HG03439 (cell line): ENCODE results near the gene SAP30.

Experiments
- ATAC-seq: cut with Tn5 transposase; IDR thresholded peaks from one replicate; pipeline ENCODE4 v1.9.1; 2021; ENCODE audit warnings: mild to moderate bottlenecking, moderate library complexity; ENCODE audit not compliant: unreplicated experiment

SAP30 gene

GRCh38 chr4:173411106-173411693, 40.4 kb downstream of the SAP30 start:
- no peak for ATAC-seq

- ATAC-seq, result no peak
Measured at GRCh38 chr4:173413036-173413435, 42.3 kb downstream of the SAP30 start.

GRCh38 chr4:173414456-173414855, 43.7 kb downstream of the SAP30 start:
- no peak for ATAC-seq

- ATAC-seq, result no peak
Measured at GRCh38 chr4:173415092-173415491, 44.3 kb downstream of the SAP30 start.

DNA sequence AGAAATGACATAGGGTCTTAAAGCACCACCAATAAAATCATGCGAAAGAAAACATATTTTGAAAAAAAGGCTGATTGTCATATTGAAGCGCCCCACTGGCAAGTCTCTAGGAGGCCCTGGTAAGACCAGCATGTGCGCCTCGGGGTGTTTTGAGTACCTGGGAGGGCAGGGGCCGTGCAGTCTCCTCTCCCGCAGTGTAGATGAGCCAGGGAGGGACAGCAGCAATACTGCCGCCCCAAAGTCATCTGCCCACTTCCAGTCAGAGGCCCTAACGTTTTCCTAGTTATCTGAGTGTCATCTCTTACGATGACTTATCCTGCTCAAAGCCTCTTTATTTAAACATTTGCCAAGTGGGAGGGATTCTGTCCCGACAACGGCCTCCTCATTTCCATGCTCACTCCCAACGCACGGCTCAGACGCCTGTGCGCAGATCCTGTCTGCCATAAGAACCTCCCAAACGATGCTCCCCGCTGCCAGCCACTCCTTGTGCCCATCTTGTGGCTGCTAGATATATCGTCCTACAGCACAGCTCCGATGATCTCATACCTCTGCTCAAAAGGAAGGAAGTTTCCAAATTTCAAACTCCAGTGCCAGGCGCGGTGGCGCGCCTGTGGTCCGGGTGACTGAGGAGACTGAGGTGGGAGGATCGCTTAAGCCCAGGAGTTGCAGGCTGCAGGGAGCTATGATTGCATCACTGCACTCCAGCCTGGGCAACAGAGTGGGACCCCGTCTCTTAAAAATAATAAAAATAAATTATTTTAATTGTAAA, 45.3 kb downstream of the SAP30 start:
- no peak for ATAC-seq

GRCh38 chr4:173417833-173418232, 47.1 kb downstream of the SAP30 start:
- no peak for ATAC-seq

DNA sequence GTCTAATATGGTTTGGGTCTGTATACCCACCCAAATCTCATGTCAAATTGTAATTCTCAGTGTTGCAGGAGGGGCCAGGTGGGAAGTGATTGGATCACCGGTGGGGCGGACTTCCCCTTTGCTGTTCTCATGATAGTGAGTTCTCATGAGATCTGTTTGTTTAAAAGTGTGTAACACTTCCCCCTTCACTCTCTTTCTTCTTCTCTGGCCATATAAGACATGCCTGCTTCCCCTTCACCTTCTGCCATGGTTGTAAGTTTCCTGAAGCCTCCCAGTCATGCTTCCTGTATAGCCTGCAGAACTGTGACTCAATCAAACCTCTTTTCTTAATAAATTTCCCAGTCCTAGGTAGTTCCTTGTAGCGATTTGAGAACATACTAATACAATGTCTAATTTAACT, 47.9 kb downstream of the SAP30 start:
- no peak for ATAC-seq

- ATAC-seq, result no peak
Measured at GRCh38 chr4:173420324-173420752, 49.6 kb downstream of the SAP30 start.

- ATAC-seq, result no peak
Measured at GRCh38 chr4:173420801-173421200, 50.0 kb downstream of the SAP30 start.

DNA sequence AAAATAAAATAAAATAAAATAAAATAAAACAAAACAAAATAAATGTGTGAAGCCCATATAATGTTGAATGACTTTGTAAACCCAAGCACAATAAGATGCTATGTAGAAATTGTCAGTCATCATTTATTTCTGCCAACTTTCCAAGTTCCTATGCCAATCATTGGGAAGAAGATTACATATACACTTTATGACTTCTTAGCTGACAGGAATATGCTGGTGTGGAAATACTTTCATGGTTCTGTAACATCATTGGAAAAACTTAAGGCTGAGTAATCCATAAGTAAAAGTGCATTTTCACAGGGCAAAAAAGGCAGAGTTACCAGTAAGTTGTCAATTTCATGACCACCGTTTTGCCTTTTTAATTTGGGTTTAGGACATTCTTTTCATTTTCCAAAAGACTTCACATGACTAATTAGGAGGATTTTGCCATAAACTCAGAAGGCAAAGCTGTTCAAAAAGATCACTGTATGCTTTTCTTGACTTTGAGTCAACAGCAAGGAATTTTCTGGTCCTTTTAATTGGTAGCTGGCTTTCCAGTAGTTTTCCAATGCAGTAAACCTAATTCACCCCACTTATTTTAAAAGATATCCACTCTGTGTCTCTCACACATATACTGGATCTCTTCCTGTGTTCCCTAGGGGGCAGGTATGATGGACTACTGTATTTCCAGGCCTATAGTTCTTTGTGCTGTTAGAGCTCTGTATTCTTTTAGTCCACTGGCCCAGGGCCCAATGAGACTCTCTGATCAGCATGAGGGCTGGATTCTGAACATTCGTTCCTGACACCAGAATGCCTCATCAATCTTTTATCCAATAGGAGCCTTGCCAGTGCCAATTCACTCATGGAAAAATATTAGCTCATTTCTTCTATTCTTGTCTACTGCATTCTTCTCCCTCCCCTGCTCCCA, 54.4 kb downstream of the SAP30 start:
- ATAC-seq, result no peak

DNA sequence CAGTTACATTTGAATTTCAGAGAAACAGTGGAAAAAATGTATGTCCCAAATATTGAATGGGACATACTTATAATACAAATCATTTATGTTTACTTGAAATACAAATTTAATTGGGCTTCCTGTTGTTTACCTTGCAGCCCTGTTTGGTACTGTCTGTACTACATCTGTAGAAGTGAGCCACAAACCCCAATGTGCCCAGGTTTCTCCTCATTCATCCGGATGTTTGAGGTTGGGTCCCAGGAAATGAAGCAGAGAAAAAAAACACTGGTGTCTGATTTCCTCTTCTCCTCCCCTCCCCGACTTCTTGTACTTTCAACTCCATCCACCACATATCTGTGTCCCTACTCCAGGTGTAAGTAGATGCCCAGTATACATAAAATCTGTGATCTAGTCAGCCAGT, 55.3 kb downstream of the SAP30 start:
- no peak for ATAC-seq
